ENCODE data around the gene CDHR4. TPM values are rescaled to one million over a fixed set of nuclear protein-coding genes. Genes with fewer than 3 reads are reported as not detected.

Gene CDHR4
- total and polyA plus RNA-seq, 9 of the 15 experiments (the other 6 are each of a cell fraction or from before 2014, with no cell fraction given): 0.21 TPM; not detected in 8

GRCh38 chr3:49759226-49759625 is 40.4 kb downstream of the CDHR4 start:
- intact Hi-C loops (cut with micrococcal nuclease): no loop called here
- no peak overlapping the region for H3K27ac ChIP-seq (ENCODE audit: extremely low read depth, low read depth, low read length)
- ChIA-PET CTCF (ENCODE audit: low intra/inter-chr PET ratio) (no interaction called here), POLR2A (interaction anchor here (0.6 to 1.1 kb wide), 3 partner anchors 10 to 201 kb away, joined by 3 read pairs; no protein-coding TSS in a partner anchor)
- ATAC-seq: no peak
- H4K20me1 ChIP-seq (replicated peaks; ENCODE audit: control insufficient read depth, insufficient read depth, low read length): peaks cover 13% of the 10 kb centered on the region; the same call in 1 of the 2 replicates
- in situ Hi-C loops (cut with MboI): no loop called here
- peaks cover 2% of the 10 kb centered on the region for H3K9me1 ChIP-seq (ENCODE audit: control insufficient read depth, insufficient read depth, low read length)
- H2AFZ ChIP-seq (ENCODE audit: low read depth, low read length): no peak overlapping the region
- BruUV-seq (replicated peaks): no TSS peak
- TF ChIP-seq DDX20 (tag; IDR thresholded peaks at IDR 0.05; ENCODE audit: low read depth) (no peak), PHF20 (IDR thresholded peaks at IDR 0.05; ENCODE audit: partially characterized antibody) (no peak), LCOR (CRISPR knock-in tag; IDR thresholded peaks at IDR 0.05) (no peak)
- no peaks in the 10 kb centered on the region for H3K27me3 ChIP-seq (ENCODE audit: control insufficient read depth in 2 of 2, insufficient read depth in 2 of 2, low read length in 2 of 2)
- no peak overlapping the region for H3K4me3 ChIP-seq
- no peak for FAIRE-seq
- no peaks in the 10 kb centered on the region; a peak in 2 of 5 replicates for H3K4me1 ChIP-seq (replicated peaks in 1 of 2; ENCODE audit: control insufficient read depth in 2 of 2, insufficient read depth in 2 of 2, low read length in 2 of 2)
- no peaks in the 10 kb centered on the region for H3K9me3 ChIP-seq (replicated peaks; ENCODE audit: control insufficient read depth, insufficient read depth, low read depth, low read length)
- peaks cover 67% of the 10 kb centered on the region for H3K79me2 ChIP-seq (ENCODE audit: control insufficient read depth, insufficient read depth, low read length)
- 0 out of 3 replicates have a peak, but pooled peaks cover 7% of the 10 kb centered on the region for H3K36me3 ChIP-seq (ENCODE audit: control insufficient read depth, insufficient read depth, low read length)
- 10% methylated on average over 1 of the region's 1 CpG for WGBS (ENCODE audit: insufficient coverage, low coverage, missing lambda C conversion rate)
- H3K4me2 ChIP-seq (ENCODE audit: insufficient read depth, low read length): no peak overlapping the region
- peak in 1 of 4 experiments; percentile 9 for DNase-seq (ENCODE audit: extremely low read depth in 1 of 4, low spot score in 3 of 4)
- H3K9ac ChIP-seq (ENCODE audit: insufficient read depth in 1 of 2, low read depth in 2 of 2, low read length in 2 of 2): no peak overlapping the region

- peaks cover 13% of the 10 kb centered on the region; the same call in 1 of the 2 replicates for H4K20me1 ChIP-seq (replicated peaks; ENCODE audit: control insufficient read depth, insufficient read depth, low read length)
- H3K9ac ChIP-seq (ENCODE audit: insufficient read depth in 1 of 2, low read depth in 2 of 2, low read length in 2 of 2): no peak overlapping the region
- H3K27ac ChIP-seq (ENCODE audit: extremely low read depth, low read depth, low read length): no peak overlapping the region
- no peaks in the 10 kb centered on the region for H3K27me3 ChIP-seq (ENCODE audit: control insufficient read depth in 2 of 2, insufficient read depth in 2 of 2, low read length in 2 of 2)
- POLR2A ChIA-PET: interaction anchor here (1.2 to 2.7 kb wide), 5 partner anchors 9 to 29 kb away, joined by 3 to 12 read pairs (median 4); no protein-coding TSS in a partner anchor
- H3K4me2 ChIP-seq (ENCODE audit: insufficient read depth, low read length): no peak overlapping the region; the same call in 1 of the 2 replicates
- no peaks in the 10 kb centered on the region; a peak in 2 of 5 replicates for H3K4me1 ChIP-seq (replicated peaks in 1 of 2; ENCODE audit: control insufficient read depth in 2 of 2, insufficient read depth in 2 of 2, low read length in 2 of 2)
- H3K9me1 ChIP-seq (ENCODE audit: control insufficient read depth, insufficient read depth, low read length): no peaks in the 10 kb centered on the region
- ATAC-seq (peak; percentile 66), DNase-seq (ENCODE audit: extremely low read depth in 1 of 4, low spot score in 3 of 4) (peak in 1 of 4 experiments; percentile 22), FAIRE-seq (no peak)
- in situ Hi-C loops (cut with MboI) (no loop called here), intact Hi-C loops (cut with micrococcal nuclease) (no loop called here)
- TF ChIP-seq MAZ (CRISPR knock-in tag; conservative IDR thresholded peaks at IDR 0.05 in 1 of 2, IDR thresholded peaks at IDR 0.05 in 1 of 2): no peak
- TF ChIP-seq CBFA2T3 (IDR thresholded peaks at IDR 0.05): peak; percentile 61
- TF ChIP-seq TCF3 (CRISPR knock-in tag; IDR thresholded peaks at IDR 0.05): peak; percentile 16; the same call in 1 of the 2 replicates
- no peak for TF ChIP-seq ETV1 (tag; conservative IDR thresholded peaks at IDR 0.05; ENCODE audit: low read depth)
- TF ChIP-seq CBFA2T2 (conservative IDR thresholded peaks at IDR 0.05): peak; percentile 36; the same call in 1 of the 2 replicates
- H3K79me2 ChIP-seq (ENCODE audit: control insufficient read depth, insufficient read depth, low read length): peaks cover 72% of the 10 kb centered on the region
- no peak overlapping the region for H3K4me3 ChIP-seq
- H3K36me3 ChIP-seq (ENCODE audit: control insufficient read depth, insufficient read depth, low read length): 0 out of 3 replicates have a peak, but pooled peaks cover 7% of the 10 kb centered on the region
- H3K9me3 ChIP-seq (replicated peaks; ENCODE audit: control insufficient read depth, insufficient read depth, low read depth, low read length): no peaks in the 10 kb centered on the region
- 0% methylated on average over 1 of the region's 2 CpGs for WGBS (ENCODE audit: insufficient coverage, low coverage, missing lambda C conversion rate)
- CTCF ChIA-PET (ENCODE audit: low intra/inter-chr PET ratio): no interaction called here
- BruUV-seq (replicated peaks): no TSS peak
- H2AFZ ChIP-seq (ENCODE audit: low read depth, low read length): no peak overlapping the region
These were observed 42.5 kb downstream of the CDHR4 start for GRCh38 chr3:49757197-49757596.
